Renal pelvis (tissue), 4 donors: Measurements from ENCODE around the gene SYNGR1. TPM values are rescaled to one million over a fixed set of nuclear protein-coding genes. Genes with fewer than 3 reads are reported as not detected.
"Not testable (repeated sequence)": the region's sequence is repeated elsewhere in the genome, so short reads cannot be mapped to it uniquely, and the experiment has no call there.

Source experiments
- DNase-seq: peaks from one replicate; pipeline ENCODE4 v3.0.0-alpha.2; 2013
- polyA plus RNA-seq, 3 donors: library from polyadenylated mRNA; unstranded; fragments of 120-200 nt; gene quantifications; one replicate each; pipeline ENCODE4 v1.2.1, GENCODE V29; 2013; ENCODE audit not compliant: insufficient read length in 3 of 3

Gene SYNGR1
- polyA plus RNA-seq, 3 donors: 25.2 to 27.7 (median 27.4) TPM

- no peak for DNase-seq
These were observed 46.4 kb downstream of the SYNGR1 start for GRCh38 chr22:39395936-39396796.

GRCh38 chr22:39396797-39397195 lies 47.0 kb downstream of the SYNGR1 start:
- DNase-seq: no peak

- DNase-seq: no peak
These were observed 51.5 kb downstream of the SYNGR1 start for GRCh38 chr22:39401301-39401631.

- DNase-seq: peak; percentile 48
These were observed 55.7 kb downstream of the SYNGR1 start for GRCh38 chr22:39405346-39406085.

- DNase-seq: no peak
These were observed 58.4 kb downstream of the SYNGR1 start for GRCh38 chr22:39408173-39408572.

- no peak for DNase-seq
These were observed 59.0 kb downstream of the SYNGR1 start for GRCh38 chr22:39408807-39409206.

GRCh38 chr22:39409516-39410029 lies 59.8 kb downstream of the SYNGR1 start:
- no peak for DNase-seq

GRCh38 chr22:39410264-39410663 lies 60.5 kb downstream of the SYNGR1 start:
- no peak for DNase-seq

GRCh38 chr22:39411828-39412365 lies 62.1 kb downstream of the SYNGR1 start:
- DNase-seq: not testable (repeated sequence)

- not testable (repeated sequence) for DNase-seq
These were observed 63.4 kb downstream of the SYNGR1 start for GRCh38 chr22:39413204-39413603.

- no peak for DNase-seq
These were observed 64.6 kb downstream of the SYNGR1 start for GRCh38 chr22:39414377-39414776.

GRCh38 chr22:39414886-39415285 lies 65.1 kb downstream of the SYNGR1 start:
- no peak for DNase-seq

- DNase-seq: no peak
These were observed 65.7 kb downstream of the SYNGR1 start for GRCh38 chr22:39415506-39415905.

- DNase-seq: no peak
These were observed 66.5 kb downstream of the SYNGR1 start for GRCh38 chr22:39416319-39416718.

GRCh38 chr22:39417641-39418040 lies 67.8 kb downstream of the SYNGR1 start:
- DNase-seq: no peak

- DNase-seq: no peak
These were observed 68.9 kb downstream of the SYNGR1 start for GRCh38 chr22:39418696-39419095.

GRCh38 chr22:39419096-39419495 lies 69.3 kb downstream of the SYNGR1 start:
- DNase-seq: no peak

- DNase-seq: no peak
These were observed 70.1 kb downstream of the SYNGR1 start for GRCh38 chr22:39419911-39420310.

- no peak for DNase-seq
These were observed 71.9 kb downstream of the SYNGR1 start for GRCh38 chr22:39421691-39422090.

GRCh38 chr22:39422101-39422500 lies 72.3 kb downstream of the SYNGR1 start:
- DNase-seq: no peak

- no peak for DNase-seq
These were observed 72.9 kb downstream of the SYNGR1 start for GRCh38 chr22:39422721-39423120.

- DNase-seq: no peak
These were observed 74.2 kb downstream of the SYNGR1 start for GRCh38 chr22:39423976-39424375.
